Pancreas (tissue), 10 donors: ENCODE measurements around the gene WLS. TPM values are rescaled to one million over a fixed set of nuclear protein-coding genes. Genes with fewer than 3 reads are reported as not detected.

Source experiments
- ATAC-seq, 4 donors: fragments of 200-7000 bp; cut with Tn5 transposase; one replicate each; pipeline versions ENCODE4 v1.8.0 to v1.9.1; 2020; ENCODE audit warnings: mild to moderate bottlenecking in 4 of 4, moderate library complexity in 4 of 4
- DNase-seq, 6 donors: peaks; one replicate each; pipeline ENCODE4 v3.0.0-alpha.2; 2020
- FAIRE-seq: peaks from 2 replicates; lab custom pipeline; 2012; peaks lifted over from hg19 to GRCh38; lab: Jason Lieb, UNC
- H3K27ac ChIP-seq, 4 donors: fragments of 200-600 bp; sonication (generic); 1 replicate in 3 of 4; 2 replicates in 1 of 4; pipeline versions ENCODE4 v1.5.0 to v1.8.0; 2020
- H3K27me3 ChIP-seq, 4 donors: fragments of 200-600 bp; one replicate each; pipeline ENCODE4 v1.8.0; 2021
- H3K36me3 ChIP-seq, 3 donors: fragments of 200-600 bp; sonication (generic) in 1 of 3; one replicate each; pipeline versions ENCODE4 v1.5.0 to v1.8.0; 2020 to 2021
- H3K4me1 ChIP-seq, 3 donors: fragments of 200-600 bp; one replicate each; pipeline ENCODE4 v1.8.0; 2021
- H3K4me3 ChIP-seq, 4 donors: fragments of 200-600 bp; sonication (generic) in 2 of 4; one replicate each; pipeline versions ENCODE4 v1.5.0 to v1.8.0; 2020 to 2021
- H3K9me3 ChIP-seq, 4 donors: fragments of 200-600 bp; one replicate each; pipeline ENCODE4 v1.8.0; 2021
- CTCF ChIP-seq, 4 donors: fragments of 200-600 bp; sonication (generic) in 3 of 4; IDR thresholded peaks; one replicate each; pipeline versions ENCODE4 v1.5.0 to v1.8.0; 2021; ENCODE audit warnings: antibody characterized with exemption in 4 of 4
- WGBS, 2 donors: extraction: QIAGEN DNeasy Blood & Tissue Kit; methylation state at CpG; one replicate each; pipeline ENCODE4 v1.1.7; 2013; 5-methylcytosine and 5-hydroxymethylcytosine counted together
- intact Hi-C, 3 donors: fragments of 100-400 bp; cut with DNase I; formaldehyde crosslinking; loops; one replicate each; pipeline versions ENCODE4 v1.11.1 to v1.14.2; 2022
- polyA plus RNA-seq, 2 donors: library from polyadenylated mRNA; stranded (reverse); fragments of 200-250 nt; gene quantifications; one replicate each; pipeline ENCODE4 v1.2.3, GENCODE V29; 2013
- total RNA-seq, 6 donors: library from RNA; stranded (reverse); fragmentation: NEBNext Ultra II Directional in 4 of 6; extraction: Animal tissue kit (Norgen Biotek cat#: 25700) in 4 of 6; gene quantifications; one replicate each; pipeline versions ENCODE4 v1.2.1 to v1.2.4, GENCODE V29; 2021 to 2023
- donor health status: healthy with polysubstance abuse.
- donor health status: DM: no; HTN: no; CAD: no; lungs with moderate emphysema.
- donor health status: DM: no; HTN: no; CAD: no.
- donor health status: control.
- donor health status: control.
- donor health status: Bipolar disorder and iron deficiency.
- donor health status: DM: yes; HTN: yes; CAD: no.
- donor health status: DM: no; HTN: no; CAD: no.
- donor health status: DM: no; HTN: no; CAD: no.
- donor health status: DM: yes; HTN: yes; CAD: no.

WLS gene
- total and polyA plus RNA-seq, 8 donors: 32.5 to 121 (median 68.8) TPM

GRCh38 chr1:68107771-68108170 is 124.6 kb downstream of the WLS start:
- Histone ChIP-seq H3K4me1 (no peaks in the 10 kb centered on the region), H3K27me3 (no peaks in the 10 kb centered on the region), H3K4me3 (no peak overlapping the region), H3K27ac (no peak overlapping the region), H3K36me3 (no peaks in the 10 kb centered on the region), H3K9me3 (no peaks in the 10 kb centered on the region)
- no peak for TF ChIP-seq CTCF (IDR thresholded peaks at IDR 0.05)
- no peak for DNase-seq
- 75 to 77% methylated on average over 8 of the region's 8 CpGs for WGBS, 2 donors
- ATAC-seq: no peak
- no peak for FAIRE-seq
- intact Hi-C loops: loop anchor here in 1 of 3 donors (10.0 kb wide), 1 partner anchor 253 kb away; no protein-coding TSS in a partner anchor

GRCh38 chr1:68103884-68104554 is 128.3 kb downstream of the WLS start:
- ATAC-seq: peak in 2 of 4 donors; percentile 30 to 65
- no peaks in the 10 kb centered on the region for H3K27me3 ChIP-seq
- 82 to 85% methylated on average over 5 of the region's 5 CpGs for WGBS, 2 donors
- no peak for TF ChIP-seq CTCF (IDR thresholded peaks at IDR 0.05)
- FAIRE-seq: no peak
- no peaks in the 10 kb centered on the region for H3K36me3 ChIP-seq
- no peak overlapping the region for H3K27ac ChIP-seq
- no peaks in the 10 kb centered on the region for H3K4me1 ChIP-seq
- no peak for DNase-seq
- no peak overlapping the region for H3K4me3 ChIP-seq
- intact Hi-C loops: loop anchor here in 1 of 3 donors (10.0 kb wide), 1 partner anchor 249 kb away; no protein-coding TSS in a partner anchor
- no peaks in the 10 kb centered on the region for H3K9me3 ChIP-seq

GRCh38 chr1:68103011-68103545 is 129.2 kb downstream of the WLS start:
- no peaks in the 10 kb centered on the region for H3K36me3 ChIP-seq
- TF ChIP-seq CTCF (IDR thresholded peaks at IDR 0.05): no peak
- H3K4me1 ChIP-seq: no peaks in the 10 kb centered on the region
- ATAC-seq: no peak
- no peak for FAIRE-seq
- H3K27ac ChIP-seq: no peak overlapping the region
- no peaks in the 10 kb centered on the region for H3K27me3 ChIP-seq
- H3K4me3 ChIP-seq: no peak overlapping the region
- no peaks in the 10 kb centered on the region for H3K9me3 ChIP-seq
- WGBS, 2 donors: 90 to 95% methylated on average over 5 of the region's 5 CpGs
- DNase-seq: no peak
- intact Hi-C loops: loop anchor here in 1 of 3 donors (10.0 kb wide), 1 partner anchor 248 kb away; no protein-coding TSS in a partner anchor

- no peaks in the 10 kb centered on the region for H3K9me3 ChIP-seq
- no peak for TF ChIP-seq CTCF (IDR thresholded peaks at IDR 0.05)
- FAIRE-seq: peak; percentile 43
- 80 to 83% methylated on average over 4 of the region's 4 CpGs for WGBS, 2 donors
- no peak overlapping the region for H3K27ac ChIP-seq
- ATAC-seq: no peak
- no peak for DNase-seq
- intact Hi-C loops: loop anchor here in 1 of 3 donors (10.0 kb wide), 1 partner anchor 247 kb away; no protein-coding TSS in a partner anchor
- no peaks in the 10 kb centered on the region for H3K4me1 ChIP-seq
- H3K36me3 ChIP-seq: no peaks in the 10 kb centered on the region
- no peak overlapping the region for H3K4me3 ChIP-seq
- no peaks in the 10 kb centered on the region for H3K27me3 ChIP-seq
These were observed 130.5 kb downstream of the WLS start for GRCh38 chr1:68101829-68102228.

GRCh38 chr1:68100571-68100970 is 131.8 kb downstream of the WLS start:
- no peaks in the 10 kb centered on the region for H3K9me3 ChIP-seq
- H3K27me3 ChIP-seq: no peaks in the 10 kb centered on the region
- ATAC-seq: no peak
- WGBS, 2 donors: 82 to 83% methylated on average over 2 of the region's 2 CpGs
- H3K27ac ChIP-seq: no peak overlapping the region
- no peak overlapping the region for H3K4me3 ChIP-seq
- H3K4me1 ChIP-seq: no peaks in the 10 kb centered on the region
- TF ChIP-seq CTCF (IDR thresholded peaks at IDR 0.05): no peak
- FAIRE-seq: no peak
- H3K36me3 ChIP-seq: no peaks in the 10 kb centered on the region
- DNase-seq: no peak
- intact Hi-C loops: loop anchor here in 1 of 3 donors (10.0 kb wide), 1 partner anchor 246 kb away; no protein-coding TSS in a partner anchor
